ENCODE results near the gene SYT1.

Gene SYT1

GRCh38 chr12:79326663-79327062 lies 462.1 kb downstream of the SYT1 start:
- ATAC-seq, result no peak
- no peak for TF ChIP-seq ARNTL (CRISPR knock-in tag; IDR thresholded peaks at IDR 0.05; ENCODE audit: borderline replicate concordance, low read depth)

DNA sequence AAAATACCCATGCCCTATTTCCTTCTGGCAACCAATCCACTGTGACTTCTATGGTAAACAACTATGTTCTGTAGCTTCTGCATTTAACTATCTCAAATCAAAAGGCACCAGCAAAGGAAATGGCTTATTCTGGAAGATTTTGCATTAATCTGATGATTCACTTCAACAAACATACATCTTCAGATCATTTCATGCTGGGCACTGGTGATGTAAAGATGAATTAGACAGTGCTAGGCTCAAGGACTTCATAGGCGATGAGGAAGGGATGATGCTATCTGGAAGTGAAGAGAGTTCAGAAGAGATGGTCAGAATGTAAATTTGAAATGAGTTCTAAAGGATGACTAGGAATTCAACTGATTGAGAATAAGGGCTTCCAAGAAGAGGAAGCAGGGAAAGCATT lies 462.9 kb downstream of the SYT1 start:
- ATAC-seq, result no peak
- TF ChIP-seq CSDC2 (CRISPR knock-in tag; IDR thresholded peaks at IDR 0.05) (no peak), TCF4 (CRISPR knock-in tag; IDR thresholded peaks at IDR 0.05; ENCODE audit: borderline replicate concordance) (no peak)
- TF ChIP-seq, protein P1, sequence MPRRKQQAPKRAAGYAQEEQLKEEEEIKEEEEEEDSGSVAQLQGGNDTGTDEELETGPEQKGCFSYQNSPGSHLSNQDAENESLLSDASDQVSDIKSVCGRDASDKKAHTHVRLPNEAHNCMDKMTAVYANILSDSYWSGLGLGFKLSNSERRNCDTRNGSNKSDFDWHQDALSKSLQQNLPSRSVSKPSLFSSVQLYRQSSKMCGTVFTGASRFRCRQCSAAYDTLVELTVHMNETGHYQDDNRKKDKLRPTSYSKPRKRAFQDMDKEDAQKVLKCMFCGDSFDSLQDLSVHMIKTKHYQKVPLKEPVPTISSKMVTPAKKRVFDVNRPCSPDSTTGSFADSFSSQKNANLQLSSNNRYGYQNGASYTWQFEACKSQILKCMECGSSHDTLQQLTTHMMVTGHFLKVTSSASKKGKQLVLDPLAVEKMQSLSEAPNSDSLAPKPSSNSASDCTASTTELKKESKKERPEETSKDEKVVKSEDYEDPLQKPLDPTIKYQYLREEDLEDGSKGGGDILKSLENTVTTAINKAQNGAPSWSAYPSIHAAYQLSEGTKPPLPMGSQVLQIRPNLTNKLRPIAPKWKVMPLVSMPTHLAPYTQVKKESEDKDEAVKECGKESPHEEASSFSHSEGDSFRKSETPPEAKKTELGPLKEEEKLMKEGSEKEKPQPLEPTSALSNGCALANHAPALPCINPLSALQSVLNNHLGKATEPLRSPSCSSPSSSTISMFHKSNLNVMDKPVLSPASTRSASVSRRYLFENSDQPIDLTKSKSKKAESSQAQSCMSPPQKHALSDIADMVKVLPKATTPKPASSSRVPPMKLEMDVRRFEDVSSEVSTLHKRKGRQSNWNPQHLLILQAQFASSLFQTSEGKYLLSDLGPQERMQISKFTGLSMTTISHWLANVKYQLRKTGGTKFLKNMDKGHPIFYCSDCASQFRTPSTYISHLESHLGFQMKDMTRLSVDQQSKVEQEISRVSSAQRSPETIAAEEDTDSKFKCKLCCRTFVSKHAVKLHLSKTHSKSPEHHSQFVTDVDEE (CRISPR knock-in tag; IDR thresholded peaks at IDR 0.05), result no peak

DNA sequence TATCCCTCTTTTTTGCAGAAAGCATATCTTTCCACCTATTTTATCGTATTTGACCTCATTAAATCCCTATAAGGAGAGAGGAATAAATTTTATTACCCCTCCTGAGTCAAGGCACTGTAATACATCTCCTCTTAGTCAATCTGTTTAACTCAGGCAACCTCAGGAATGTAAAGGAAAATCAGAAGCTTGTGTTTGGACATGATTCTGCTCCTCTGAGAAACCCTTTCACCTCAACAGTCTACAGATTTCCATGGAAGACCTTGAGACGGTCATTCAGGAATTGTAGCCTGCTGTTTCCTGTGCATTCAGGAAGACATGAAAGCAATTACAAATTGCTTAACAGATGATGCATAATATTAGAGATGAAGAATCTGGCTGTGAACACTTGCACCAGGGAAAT lies 465.4 kb downstream of the SYT1 start:
- ATAC-seq, result no peak
- TF ChIP-seq ZNF565 (CRISPR knock-in tag; conservative IDR thresholded peaks at IDR 0.05; ENCODE audit: low read depth) (no peak), GLIS3 (CRISPR knock-in tag; IDR thresholded peaks at IDR 0.05) (no peak), ARNTL (CRISPR knock-in tag; IDR thresholded peaks at IDR 0.05; ENCODE audit: borderline replicate concordance, low read depth) (no peak), ZNF8 (CRISPR knock-in tag; IDR thresholded peaks at IDR 0.05) (no peak), OSR1 (CRISPR knock-in tag; IDR thresholded peaks at IDR 0.05) (no peak), TCF4 (CRISPR knock-in tag; IDR thresholded peaks at IDR 0.05; ENCODE audit: borderline replicate concordance) (no peak), ZNF70 (CRISPR knock-in tag; IDR thresholded peaks at IDR 0.05) (no peak), BACH2 (CRISPR knock-in tag; IDR thresholded peaks at IDR 0.05; ENCODE audit: borderline replicate concordance) (no peak), ISL1 (CRISPR knock-in tag; IDR thresholded peaks at IDR 0.05) (no peak), ESRRG (CRISPR knock-in tag; IDR thresholded peaks at IDR 0.05) (no peak), CSDC2 (CRISPR knock-in tag; IDR thresholded peaks at IDR 0.05) (no peak), POU6F1 (CRISPR knock-in tag; IDR thresholded peaks at IDR 0.05; ENCODE audit: borderline replicate concordance, low read depth) (no peak), TOX (CRISPR knock-in tag; IDR thresholded peaks at IDR 0.05; ENCODE audit: borderline replicate concordance) (no peak), ZC3H10 (CRISPR knock-in tag; IDR thresholded peaks at IDR 0.05) (no peak), ZFP3 (CRISPR knock-in tag; IDR thresholded peaks at IDR 0.05) (no peak), RARB (CRISPR knock-in tag; IDR thresholded peaks at IDR 0.05) (no peak)
- TF ChIP-seq, protein P1 (CRISPR knock-in tag; IDR thresholded peaks at IDR 0.05), result no peak

- TF ChIP-seq CSDC2 (CRISPR knock-in tag; IDR thresholded peaks at IDR 0.05) (no peak), TOX (CRISPR knock-in tag; IDR thresholded peaks at IDR 0.05; ENCODE audit: borderline replicate concordance) (no peak), ZNF70 (CRISPR knock-in tag; IDR thresholded peaks at IDR 0.05) (no peak), ZNF8 (CRISPR knock-in tag; IDR thresholded peaks at IDR 0.05) (no peak), ESRRG (CRISPR knock-in tag; IDR thresholded peaks at IDR 0.05) (no peak), PPARA (CRISPR knock-in tag; IDR thresholded peaks at IDR 0.05; ENCODE audit: borderline replicate concordance) (no peak), ARNTL (CRISPR knock-in tag; IDR thresholded peaks at IDR 0.05; ENCODE audit: borderline replicate concordance, low read depth) (no peak), ZC3H10 (CRISPR knock-in tag; IDR thresholded peaks at IDR 0.05) (no peak)
- TF ChIP-seq, protein P1 (CRISPR knock-in tag; IDR thresholded peaks at IDR 0.05), result no peak
- TF ChIP-seq, protein P2, sequence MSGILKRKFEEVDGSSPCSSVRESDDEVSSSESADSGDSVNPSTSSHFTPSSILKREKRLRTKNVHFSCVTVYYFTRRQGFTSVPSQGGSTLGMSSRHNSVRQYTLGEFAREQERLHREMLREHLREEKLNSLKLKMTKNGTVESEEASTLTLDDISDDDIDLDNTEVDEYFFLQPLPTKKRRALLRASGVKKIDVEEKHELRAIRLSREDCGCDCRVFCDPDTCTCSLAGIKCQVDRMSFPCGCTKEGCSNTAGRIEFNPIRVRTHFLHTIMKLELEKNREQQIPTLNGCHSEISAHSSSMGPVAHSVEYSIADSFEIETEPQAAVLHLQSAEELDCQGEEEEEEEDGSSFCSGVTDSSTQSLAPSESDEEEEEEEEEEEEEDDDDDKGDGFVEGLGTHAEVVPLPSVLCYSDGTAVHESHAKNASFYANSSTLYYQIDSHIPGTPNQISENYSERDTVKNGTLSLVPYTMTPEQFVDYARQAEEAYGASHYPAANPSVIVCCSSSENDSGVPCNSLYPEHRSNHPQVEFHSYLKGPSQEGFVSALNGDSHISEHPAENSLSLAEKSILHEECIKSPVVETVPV (CRISPR knock-in tag; IDR thresholded peaks at IDR 0.05), result no peak
- ATAC-seq, result no peak
Measured at GRCh38 chr12:79331870-79332269, 467.3 kb downstream of the SYT1 start.

Measured in SK-N-SH treated with all-trans-retinoic acid at 6 μM for 48 hours (cell line).